H1 (cell line): ENCODE measurements around the gene CCDC30. TPM values are rescaled to one million over a fixed set of nuclear protein-coding genes. Genes with fewer than 3 reads are reported as not detected.

Experiments
- CTCF ChIA-PET: fragments of 300-600 bp; sonication (Branson Sonifier 250); formaldehyde crosslinking; loops from one replicate; lab custom pipeline; 2021; ENCODE audit not compliant: partially characterized antibody; lab: Charles Lee
- POLR2A ChIA-PET: fragments of 300-600 bp; sonication (Branson Sonifier 250); formaldehyde crosslinking; loops from one replicate; lab custom pipeline; 2021; ENCODE audit warnings: inconsistent platforms; ENCODE audit not compliant: partially characterized antibody; lab: Charles Lee
- DNase-seq, 2 experiments: peaks; one replicate each; pipeline versions ENCODE4 v3.0.0 to v3.0.0-alpha.2; 2010 to 2022; ENCODE audit warnings: low spot score in 2 of 2, low read depth in 1 of 2, mixed read lengths in 1 of 2
- FAIRE-seq: peaks from 2 replicates; lab custom pipeline; 2011; peaks lifted over from hg19 to GRCh38; lab: Jason Lieb, UNC
- H2AFZ ChIP-seq: 2 replicates; pipeline ENCODE4 v1.8.1; 2012; ENCODE audit warnings: low read length, inconsistent platforms
- H2AK5ac ChIP-seq: 2 replicates; pipeline ENCODE4 v1.6.1; 2013; ENCODE audit warnings: low read depth, low read length
- H2BK120ac ChIP-seq: replicated peaks from 2 replicates; pipeline ENCODE3; 2013; ENCODE audit warnings: low read depth, low read length, inconsistent platforms
- H2BK12ac ChIP-seq: 2 replicates; pipeline ENCODE4 v1.6.1; 2013; ENCODE audit warnings: low read depth, low read length
- H2BK15ac ChIP-seq: 2 replicates; pipeline ENCODE4 v1.6.1; 2013; ENCODE audit warnings: low read length
- H2BK20ac ChIP-seq: 2 replicates; pipeline ENCODE4 v1.6.1; 2013; ENCODE audit warnings: low read length
- H2BK5ac ChIP-seq: 2 replicates; pipeline ENCODE4 v1.6.1; 2013; ENCODE audit warnings: low read depth, low read length
- H3K14ac ChIP-seq: 2 replicates; pipeline ENCODE4 v1.6.1; 2013; ENCODE audit warnings: inconsistent platforms; ENCODE audit not compliant: insufficient read length
- H3K18ac ChIP-seq: 2 replicates; pipeline ENCODE4 v1.6.1; 2013; ENCODE audit warnings: low read length; ENCODE audit errors: extremely low read depth
- H3K23ac ChIP-seq: 2 replicates; pipeline ENCODE4 v1.6.1; 2013; ENCODE audit warnings: inconsistent platforms; ENCODE audit not compliant: insufficient read length
- H3K23me2 ChIP-seq: 2 replicates; pipeline ENCODE4 v1.6.1; 2013; ENCODE audit warnings: low read depth, low read length
- H3K27ac ChIP-seq: 2 replicates; pipeline ENCODE4 v1.6.1; 2011; ENCODE audit warnings: low read depth, low read length, inconsistent platforms
- H3K27me3 ChIP-seq, 4 experiments: replicated peaks in 1 of 4; 1 replicate in 1 of 4; 2 replicates in 3 of 4; pipeline versions ENCODE4 v1.6.1 to v1.8.1; 2011 to 2013; ENCODE audit warnings: low read length in 3 of 4, mild to moderate bottlenecking in 3 of 4, inconsistent platforms in 2 of 4, mixed read lengths in 2 of 4, moderate library complexity in 1 of 4; ENCODE audit not compliant: control insufficient read depth in 3 of 4, insufficient read depth in 3 of 4; ENCODE audit errors: extremely low read depth in 1 of 4
- H3K36me3 ChIP-seq, 4 experiments: 2 replicates each; pipeline versions ENCODE4 v1.6.1 to v1.8.1; 2011 to 2013; ENCODE audit warnings: mild to moderate bottlenecking in 4 of 4, low read length in 3 of 4, moderate library complexity in 2 of 4, control low read depth in 1 of 4, inconsistent platforms in 1 of 4; ENCODE audit not compliant: insufficient read depth in 4 of 4, control insufficient read depth in 2 of 4
- H3K4ac ChIP-seq: replicated peaks from 2 replicates; pipeline ENCODE3; 2013; ENCODE audit warnings: low read length, low read depth, mixed read lengths, inconsistent platforms; ENCODE audit not compliant: insufficient read length
- H3K4me1 ChIP-seq, 4 experiments: replicated peaks in 1 of 4; 1 replicate in 1 of 4; 2 replicates in 3 of 4; pipeline versions ENCODE4 v1.6.1 to v1.8.1; 2011 to 2013; ENCODE audit warnings: low read length in 3 of 4, inconsistent platforms in 2 of 4, mixed read lengths in 1 of 4; ENCODE audit not compliant: insufficient read depth in 4 of 4, control insufficient read depth in 3 of 4
- H3K4me2 ChIP-seq, 2 experiments: 2 replicates each; pipeline versions ENCODE4 v1.6.1 to v1.8.1; 2011 to 2013; ENCODE audit warnings: low read depth in 2 of 2, low read length in 2 of 2, control low read depth in 1 of 2, inconsistent platforms in 1 of 2, mild to moderate bottlenecking in 1 of 2; ENCODE audit not compliant: insufficient read depth in 1 of 2
- H3K4me3 ChIP-seq, 4 experiments: fragments of 200-600, 300-600 bp in 1 of 4; sonication (generic), shearing (Covaris generic), sonication (Bioruptor Twin) in 1 of 4; 2 replicates each; pipeline versions ENCODE4 v1.5.1 to v1.8.1; 2011 to 2016; ENCODE audit warnings: low read length in 4 of 4, low read depth in 3 of 4, control low read depth in 2 of 4, inconsistent platforms in 2 of 4, mild to moderate bottlenecking in 2 of 4, mixed read lengths in 1 of 4, moderate library complexity in 1 of 4; ENCODE audit not compliant: insufficient read depth in 2 of 4; ENCODE audit errors: extremely low read depth in 1 of 4
- H3K56ac ChIP-seq: replicated peaks from 2 replicates; pipeline ENCODE3; 2013; ENCODE audit warnings: low read depth, mild to moderate bottlenecking, mixed read lengths, low read length, inconsistent platforms; ENCODE audit not compliant: insufficient read length
- H3K79me1 ChIP-seq: 2 replicates; pipeline ENCODE4 v1.6.1; 2013; ENCODE audit warnings: low read depth, low read length, control low read depth
- H3K79me2 ChIP-seq, 2 experiments: 2 replicates each; pipeline versions ENCODE4 v1.6.1 to v1.8.1; 2012 to 2013; ENCODE audit warnings: low read length in 2 of 2, mild to moderate bottlenecking in 2 of 2, inconsistent platforms in 1 of 2; ENCODE audit not compliant: insufficient read depth in 2 of 2, control insufficient read depth in 1 of 2
- H3K9ac ChIP-seq, 4 experiments: replicated peaks in 1 of 4; 1 replicate in 1 of 4; 2 replicates in 3 of 4; pipeline versions ENCODE4 v1.6.1 to v1.8.1; 2011 to 2013; ENCODE audit warnings: low read depth in 3 of 4, low read length in 3 of 4, control low read depth in 2 of 4, mild to moderate bottlenecking in 2 of 4, moderate library complexity in 2 of 4, inconsistent platforms in 1 of 4; ENCODE audit errors: extremely low read depth in 1 of 4
- H3K9me3 ChIP-seq, 2 experiments: 2 replicates each; pipeline versions ENCODE4 v1.6.1 to v1.8.1; 2012 to 2013; ENCODE audit warnings: mild to moderate bottlenecking in 2 of 2, moderate library complexity in 2 of 2, control low read depth in 1 of 2, inconsistent platforms in 1 of 2, low read depth in 1 of 2, low read length in 1 of 2, mixed read lengths in 1 of 2; ENCODE audit not compliant: insufficient read depth in 2 of 2
- H4K20me1 ChIP-seq, 2 experiments: replicated peaks in 1 of 2; 2 replicates each; pipeline versions ENCODE3 to v1.8.1; 2011 to 2013; ENCODE audit warnings: inconsistent platforms in 2 of 2, low read length in 2 of 2, mild to moderate bottlenecking in 1 of 2; ENCODE audit not compliant: insufficient read depth in 2 of 2, control insufficient read depth in 1 of 2
- H4K5ac ChIP-seq: 2 replicates; pipeline ENCODE4 v1.6.1; 2013; ENCODE audit warnings: low read length, low read depth, mixed read lengths, inconsistent platforms; ENCODE audit not compliant: insufficient read length
- H4K8ac ChIP-seq: 2 replicates; pipeline ENCODE4 v1.8.0; 2013; ENCODE audit warnings: mild to moderate bottlenecking, moderate library complexity, low read length, inconsistent platforms; ENCODE audit not compliant: insufficient read depth; ENCODE audit errors: extremely low read depth
- H4K91ac ChIP-seq: replicated peaks from 2 replicates; pipeline ENCODE3; 2013; ENCODE audit warnings: low read length, mixed read lengths, inconsistent platforms; ENCODE audit not compliant: insufficient read length
- ATF3 ChIP-seq: IDR thresholded peaks from 2 replicates; pipeline ENCODE4 v1.6.1; 2011; ENCODE audit warnings: low read depth, mild to moderate bottlenecking, low read length; ENCODE audit not compliant: insufficient read depth
- HDAC6 ChIP-seq: IDR thresholded peaks from one replicate; pipeline ENCODE4 v1.7.1; 2012; ENCODE audit warnings: low read depth, mild to moderate bottlenecking, inconsistent platforms, low read length, moderate library complexity
- KDM5A ChIP-seq: fragments of 200-600 bp; IDR thresholded peaks from 2 replicates; pipeline ENCODE4 v1.7.1; 2012; ENCODE audit warnings: mild to moderate bottlenecking, low read length, inconsistent platforms, mixed read lengths
- POLR2AphosphoS5 ChIP-seq: IDR thresholded peaks from 2 replicates; pipeline ENCODE4 v1.6.1; 2011; ENCODE audit warnings: low read depth, low read length
- SAP30 ChIP-seq: fragments of 300-600 bp; sonication (generic); IDR thresholded peaks from 2 replicates; pipeline ENCODE4 v1.7.1; 2012; ENCODE audit warnings: low read length, moderate library complexity, mild to moderate bottlenecking, inconsistent platforms; ENCODE audit not compliant: insufficient read depth, insufficient replicate concordance
- SIRT6 ChIP-seq: IDR thresholded peaks from one replicate; pipeline ENCODE4 v1.7.1; 2012; ENCODE audit warnings: low read length, inconsistent platforms
- SIX5 ChIP-seq: IDR thresholded peaks from 2 replicates; pipeline ENCODE4 v1.6.1; 2011; ENCODE audit warnings: mild to moderate bottlenecking, low read depth, low read length
- SUZ12 ChIP-seq: fragments of 200-600 bp; sonication (generic); IDR thresholded peaks from 2 replicates; pipeline ENCODE4 v1.6.1; 2012; ENCODE audit warnings: mild to moderate bottlenecking, inconsistent platforms, low read length, moderate library complexity, mixed read lengths
- TCF12 ChIP-seq: IDR thresholded peaks from 2 replicates; pipeline ENCODE4 v1.6.1; 2011; ENCODE audit warnings: low read depth, mild to moderate bottlenecking, low read length
- ZNF274 ChIP-seq: IDR thresholded peaks from 2 replicates; pipeline ENCODE4 v1.7.0; 2012; ENCODE audit warnings: low read length, borderline replicate concordance; ENCODE audit errors: extremely low read depth
- WGBS, 2 experiments: shearing (Covaris generic) in 1 of 2; methylation state at CpG; one replicate each; pipeline versions ENCODE4 v1.1.6 to v1.1.7; 2013 to 2015; ENCODE audit warnings: low lambda C conversion rate in 2 of 2, mixed read lengths in 2 of 2, inconsistent platforms in 1 of 2, low coverage in 1 of 2, missing lambda C conversion rate in 1 of 2; ENCODE audit not compliant: insufficient replicate concordance in 2 of 2, insufficient coverage in 1 of 2, insufficient read length in 1 of 2; ENCODE audit errors: extremely low coverage in 1 of 2, missing lambda C conversion rate in 1 of 2; 5-methylcytosine and 5-hydroxymethylcytosine counted together
- polyA plus RNA-seq, 7 experiments: library from polyadenylated mRNA; depleted of rRNA in 3 of 7; stranded (reverse) in 5 of 7; unstranded in 2 of 7; fragments of >200 nt in 5 of 7; fragments of 200-250 nt in 2 of 7; gene quantifications; 1 replicate in 5 of 7; 2 replicates in 1 of 7; 4 replicates in 1 of 7; pipeline versions ENCODE4 v1.2.1 to v1.2.3, GENCODE V29; 2011 to 2013; ENCODE audit warnings: missing spikeins in 2 of 7, mixed read lengths in 2 of 7
- total RNA-seq: library from RNA; stranded (reverse); fragmentation: NEBNext Ultra II Directional; extraction: Animal tissue kit (Norgen Biotek cat#: 25700); gene quantifications from 2 replicates; pipeline ENCODE4 v1.2.1, GENCODE V29; 2021

Gene CCDC30
- total and polyA plus RNA-seq, 2 of the 8 experiments (the other 6 are each of a cell fraction or from before 2014, with no cell fraction given), result 0.60 to 1.8 TPM

DNA sequence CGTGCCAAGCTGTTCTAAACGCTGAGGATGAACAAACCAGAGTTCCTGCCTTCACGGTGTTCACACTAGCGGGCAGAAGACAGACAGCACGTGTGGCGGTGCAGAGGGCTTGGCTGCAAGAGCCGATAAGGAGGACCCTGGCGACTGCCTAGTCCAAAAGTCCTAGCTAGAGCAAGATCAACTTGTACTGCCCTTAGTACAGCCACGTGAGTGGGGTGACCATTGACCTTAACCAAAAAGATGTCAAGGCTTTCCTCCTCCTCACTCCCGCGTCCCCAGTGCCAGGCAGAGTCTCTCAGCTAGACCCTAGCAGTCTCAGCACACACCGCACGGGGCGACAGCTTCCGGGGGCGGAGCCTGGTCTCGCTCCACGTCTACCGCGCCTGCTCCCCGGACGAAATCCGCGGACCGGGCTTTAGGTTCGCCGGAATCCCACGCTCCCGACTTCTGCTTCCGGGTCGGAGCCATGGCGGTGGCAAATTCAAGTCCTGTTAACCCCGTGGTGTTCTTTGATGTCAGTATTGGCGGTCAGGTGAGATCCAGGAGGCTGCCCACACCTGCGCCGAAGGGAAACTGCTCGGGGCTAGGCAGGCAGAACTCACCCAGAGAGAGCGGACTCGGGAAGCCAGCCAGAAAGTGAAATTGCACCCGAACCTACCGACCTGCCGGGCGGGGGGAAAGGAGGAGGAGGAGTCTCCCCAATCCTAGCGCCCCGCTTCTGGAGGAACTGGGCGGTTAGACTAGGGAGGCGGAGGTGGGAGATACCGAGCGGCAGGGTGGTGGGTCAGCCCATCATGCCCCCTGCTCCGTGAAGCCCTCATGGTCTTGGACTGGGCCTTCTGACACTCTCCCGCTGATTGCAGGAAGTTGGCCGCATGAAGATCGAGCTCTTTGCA lies 195.1 kb downstream of the CCDC30 start, which contains the start of gene PPIH:
Gene PPIH, plus strand, starts transcription at position 443 of the 896 bp plus-strand sequence. Its CDS starts 24 bp downstream, at position 467.
- no peak within 1 kb of the TSS for H3K4ac ChIP-seq
- no peak within 1 kb of the TSS for H3K23ac ChIP-seq
- H3K4me3 ChIP-seq, result peak within 1 kb of the TSS; percentile 87 to 98 (median 92)
- peak within 1 kb of the TSS; percentile 90 for H3K18ac ChIP-seq
- 3% methylated on average over 52 of the region's 53 CpGs; no CpG with 5 or more reads in 1 of the 2 experiments for WGBS, 2 experiments
- peaks cover 0 to 31% of the 10 kb centered on the region in 2 experiments; a peak in 2 of 4 replicates for H3K79me2 ChIP-seq
- POLR2A ChIA-PET, result interaction anchor here (0.6 to 2.5 kb wide), 11 partner anchors 9 to 188 kb away, joined by 3 to 33 read pairs (median 4); partner anchors contain the start of genes YBX1 and ZNF691
- H4K20me1 ChIP-seq, result peaks cover 0 to 5% of the 10 kb centered on the region in 2 experiments
- H2BK15ac ChIP-seq, result 0 out of 2 replicates have a peak within 1 kb of the TSS, but pooled peaks have one; percentile 18
- peak within 1 kb of the TSS; percentile 58 for H4K5ac ChIP-seq
- H3K36me3 ChIP-seq, result peaks cover 3 to 26% (median 7%) of the 10 kb centered on the region in 4 experiments; a peak in 4 of 8 replicates
- peak within 1 kb of the TSS; percentile 58 to 83 (median 77) for H3K9ac ChIP-seq
- CTCF ChIA-PET, result interaction anchor here (0.5 to 1.8 kb wide), 8 partner anchors 9 to 520 kb away, joined by 3 to 4 read pairs (median 3); no protein-coding TSS in a partner anchor
- H3K14ac ChIP-seq, result no peak within 1 kb of the TSS
- no peak within 1 kb of the TSS for H3K56ac ChIP-seq
- DNase-seq (peak; percentile 78 to 92), FAIRE-seq (peak; percentile 82)
- peaks cover 10% of the 10 kb centered on the region for H3K23me2 ChIP-seq
- H4K8ac ChIP-seq, result peak within 1 kb of the TSS; percentile 72; the same call in 1 of the 2 replicates
- no peak within 1 kb of the TSS for H2BK120ac ChIP-seq
- peak within 1 kb of the TSS; percentile 95 to 96 for H3K4me2 ChIP-seq
- peak within 1 kb of the TSS; percentile 99 for H2AFZ ChIP-seq
- H2BK20ac ChIP-seq, result no peak within 1 kb of the TSS; the same call in 1 of the 2 replicates
- no peak within 1 kb of the TSS for H4K91ac ChIP-seq
- H3K9me3 ChIP-seq, result no peaks in the 10 kb centered on the region
- H3K27ac ChIP-seq, result peak within 1 kb of the TSS; percentile 60
- no peak within 1 kb of the TSS for H2AK5ac ChIP-seq
- peak within 1 kb of the TSS; percentile 82; the same call in 1 of the 2 replicates for H2BK5ac ChIP-seq
- H3K79me1 ChIP-seq, result peaks cover 9% of the 10 kb centered on the region; the same call in 1 of the 2 replicates
- H3K4me1 ChIP-seq, result peaks cover 0 to 5% (median 3%) of the 10 kb centered on the region in 4 experiments; a peak in 4 of 7 replicates
- no peaks in the 10 kb centered on the region for H3K27me3 ChIP-seq
- H2BK12ac ChIP-seq, result 0 out of 2 replicates have a peak within 1 kb of the TSS, but pooled peaks have one; percentile 4
- TF ChIP-seq SIX5, result no peak
- TF ChIP-seq TCF12, result no peak
- TF ChIP-seq POLR2AphosphoS5, result peak; percentile 48; the same call in 1 of the 2 replicates
- TF ChIP-seq ATF3, result no peak
- TF ChIP-seq SIRT6, result no peak
- peak; percentile 53; the same call in 1 of the 2 replicates for TF ChIP-seq KDM5A
- TF ChIP-seq SAP30, result peak; percentile 60
- TF ChIP-seq SUZ12, result no peak
- TF ChIP-seq HDAC6, result no peak
- no peak for TF ChIP-seq ZNF274
